Lower leg skin (tissue), 4 donors: Measurements from ENCODE around the gene NFATC2. TPM values are rescaled to one million over a fixed set of nuclear protein-coding genes. Genes with fewer than 3 reads are reported as not detected.

Source experiments
- DNase-seq, 2 donors: peaks; one replicate each; pipeline ENCODE4 v3.0.0-alpha.2; 2019; ENCODE audit warnings: low spot score in 2 of 2
- H3K4me3 ChIP-seq: fragments of 200-600 bp; sonication (generic); 2 replicates; pipeline ENCODE4 v1.5.1; 2017; ENCODE audit warnings: mild to moderate bottlenecking, low read depth; ENCODE audit not compliant: poor library complexity, severe bottlenecking
- CTCF ChIP-seq, 3 donors: fragments of 450-650 bp; IDR thresholded peaks; one replicate each; pipeline ENCODE4 v1.5.1; 2016; ENCODE audit warnings: antibody characterized with exemption in 3 of 3, mild to moderate bottlenecking in 3 of 3, moderate library complexity in 2 of 3
- POLR2A ChIP-seq, 2 donors: fragments of 450-650 bp; IDR thresholded peaks; one replicate each; pipeline ENCODE4 v1.6.1; 2016 to 2017; ENCODE audit warnings: antibody characterized with exemption in 2 of 2, mild to moderate bottlenecking in 1 of 2, moderate library complexity in 1 of 2
- WGBS, 2 donors: methylation state at CpG; one replicate each; pipeline ENCODE4 v1.1.5; 2018; 5-methylcytosine and 5-hydroxymethylcytosine counted together
- intact Hi-C: fragments of 100-400 bp; cut with DNase I; formaldehyde crosslinking; loops from one replicate; pipeline ENCODE4 v1.15.0; 2023; ENCODE audit warnings: low total_unique reads
- total RNA-seq, 4 donors: library from RNA; depleted of rRNA; stranded (reverse); fragments of >200 nt; gene quantifications; one replicate each; pipeline ENCODE4 v1.1.0, GENCODE V29; 2016

The NFATC2 gene
- total RNA-seq, 4 donors from 2014 or later, result 4.0 to 10.4 (median 5.1) TPM

DNA sequence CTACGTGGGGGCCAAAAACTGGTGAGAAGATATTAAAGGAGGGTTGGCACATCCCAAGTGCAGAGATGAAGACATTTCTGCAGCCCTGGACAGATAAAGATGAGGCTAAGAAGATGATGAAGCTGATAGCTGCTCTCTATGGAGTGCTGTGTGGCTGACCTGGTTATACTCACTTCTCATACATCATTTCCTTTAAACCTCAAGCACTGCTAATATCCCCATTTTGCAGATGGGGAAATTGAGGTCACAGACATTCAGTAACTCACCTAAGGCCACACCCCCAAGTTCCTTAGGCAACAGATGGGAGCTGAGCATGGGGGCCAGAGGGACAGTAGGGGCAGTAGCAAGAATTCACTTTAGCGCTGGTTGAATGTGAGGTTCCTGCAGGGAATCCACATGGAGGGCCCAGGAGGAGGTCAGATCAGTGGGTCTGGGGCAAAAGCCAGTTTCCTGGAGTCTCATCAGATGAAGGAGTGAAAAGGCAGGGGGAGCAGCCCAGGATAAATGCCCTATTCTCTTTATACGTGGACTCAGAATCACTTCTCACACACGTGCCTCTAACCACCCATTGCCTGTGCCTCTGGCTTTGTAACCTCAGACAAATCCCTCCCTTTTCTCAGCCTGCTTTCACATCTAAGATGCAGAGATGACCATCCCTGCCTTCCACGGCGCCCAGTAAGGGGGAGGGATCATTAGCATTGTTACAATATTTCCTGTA is 125.8 kb downstream of the NFATC2 start:
- DNase-seq, result no peak
- intact Hi-C loops, result no loop called here
- no peak overlapping the region for H3K4me3 ChIP-seq
- TF ChIP-seq CTCF (IDR thresholded peaks at IDR 0.05) (no peak), POLR2A (IDR thresholded peaks at IDR 0.05) (no peak)
- WGBS, 2 donors, result 73 to 78% methylated on average over 6 of the region's 6 CpGs

DNA sequence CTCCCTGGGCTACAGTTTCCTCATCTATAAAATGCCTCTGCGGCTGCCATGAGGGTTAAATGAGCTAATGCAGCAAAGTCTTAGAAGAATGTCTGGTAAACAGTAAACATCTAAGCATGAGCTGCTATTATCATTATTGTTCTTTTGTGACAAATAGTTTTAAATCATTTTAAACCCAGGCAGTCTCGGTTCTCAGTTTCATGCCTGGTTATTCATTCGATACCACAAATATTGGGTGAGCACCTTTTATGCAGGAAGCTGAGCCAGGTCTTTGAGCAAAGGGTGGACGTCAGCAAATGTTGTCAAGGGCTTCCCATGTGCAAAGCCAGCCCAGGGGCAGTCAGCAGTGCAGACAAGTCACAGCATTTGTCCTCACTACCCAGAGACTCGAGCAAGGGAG is 128.7 kb downstream of the NFATC2 start:
- WGBS, 2 donors, result 88% methylated on average over 5 of the region's 5 CpGs

DNA sequence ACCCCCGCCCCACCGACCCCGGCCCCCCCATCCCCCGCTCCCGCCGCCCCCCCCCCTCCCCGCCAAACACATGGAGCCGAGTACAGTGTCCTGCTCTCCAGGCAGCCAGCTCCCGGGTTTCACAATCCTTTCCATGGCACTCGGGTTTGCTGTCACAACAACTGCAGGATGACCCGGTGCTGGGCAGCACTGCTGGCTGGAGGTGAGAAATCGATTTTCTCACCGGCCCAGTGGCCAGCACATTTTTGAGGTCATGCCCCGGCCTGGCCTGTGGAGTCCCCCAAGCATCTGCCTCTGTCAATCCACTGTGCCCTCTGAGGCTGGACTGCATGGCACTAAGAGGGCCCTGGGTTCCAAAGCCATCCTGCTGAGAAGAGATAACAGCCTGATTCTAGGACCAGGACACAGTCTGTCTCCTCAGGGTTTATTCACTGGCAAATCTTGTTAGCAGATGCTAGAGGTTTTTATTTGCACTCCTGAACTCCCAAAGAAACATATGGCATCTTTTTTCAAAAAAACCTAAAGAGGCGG is 129.5 kb downstream of the NFATC2 start:
- H3K4me3 ChIP-seq, result no peak overlapping the region
- TF ChIP-seq POLR2A (IDR thresholded peaks at IDR 0.05), result no peak
- TF ChIP-seq CTCF (IDR thresholded peaks at IDR 0.05), result no peak
- WGBS, 2 donors, result 15 to 42% methylated on average over 7 to 11 of the region's 15 CpGs
- no peak for DNase-seq
- intact Hi-C loops, result no loop called here

More for the DNA sequence above, 128.7 kb downstream of the NFATC2 start:
- no peak overlapping the region for H3K4me3 ChIP-seq
- TF ChIP-seq CTCF (IDR thresholded peaks at IDR 0.05) (no peak), POLR2A (IDR thresholded peaks at IDR 0.05) (no peak)
- intact Hi-C loops, result no loop called here
- no peak for DNase-seq

- intact Hi-C loops, result no loop called here
- 12 to 16% methylated on average over 10 to 12 of the region's 12 CpGs for WGBS, 2 donors
- no peak overlapping the region for H3K4me3 ChIP-seq
- no peak for DNase-seq
- no peak for TF ChIP-seq POLR2A (IDR thresholded peaks at IDR 0.05)
These were observed 130.1 kb downstream of the NFATC2 start for GRCh38 chr20:51412333-51412871.

- intact Hi-C loops, result no loop called here
- TF ChIP-seq CTCF (IDR thresholded peaks at IDR 0.05), result no peak
- TF ChIP-seq POLR2A (IDR thresholded peaks at IDR 0.05), result no peak
- 100% methylated on average over 1 of the region's 1 CpG for WGBS, 2 donors
- no peak for DNase-seq
- H3K4me3 ChIP-seq, result no peak overlapping the region
These were observed 130.6 kb downstream of the NFATC2 start for GRCh38 chr20:51411870-51412269.

GRCh38 chr20:51410586-51411325 is 131.8 kb downstream of the NFATC2 start:
- no peak overlapping the region for H3K4me3 ChIP-seq
- no peak for TF ChIP-seq POLR2A (IDR thresholded peaks at IDR 0.05)
- no peak for TF ChIP-seq CTCF (IDR thresholded peaks at IDR 0.05)
- no peak for DNase-seq
- intact Hi-C loops, result no loop called here
- WGBS, 2 donors, result 95 to 98% methylated on average over 4 of the region's 4 CpGs
